ENCODE measurements around the gene OGDH.

DNA sequence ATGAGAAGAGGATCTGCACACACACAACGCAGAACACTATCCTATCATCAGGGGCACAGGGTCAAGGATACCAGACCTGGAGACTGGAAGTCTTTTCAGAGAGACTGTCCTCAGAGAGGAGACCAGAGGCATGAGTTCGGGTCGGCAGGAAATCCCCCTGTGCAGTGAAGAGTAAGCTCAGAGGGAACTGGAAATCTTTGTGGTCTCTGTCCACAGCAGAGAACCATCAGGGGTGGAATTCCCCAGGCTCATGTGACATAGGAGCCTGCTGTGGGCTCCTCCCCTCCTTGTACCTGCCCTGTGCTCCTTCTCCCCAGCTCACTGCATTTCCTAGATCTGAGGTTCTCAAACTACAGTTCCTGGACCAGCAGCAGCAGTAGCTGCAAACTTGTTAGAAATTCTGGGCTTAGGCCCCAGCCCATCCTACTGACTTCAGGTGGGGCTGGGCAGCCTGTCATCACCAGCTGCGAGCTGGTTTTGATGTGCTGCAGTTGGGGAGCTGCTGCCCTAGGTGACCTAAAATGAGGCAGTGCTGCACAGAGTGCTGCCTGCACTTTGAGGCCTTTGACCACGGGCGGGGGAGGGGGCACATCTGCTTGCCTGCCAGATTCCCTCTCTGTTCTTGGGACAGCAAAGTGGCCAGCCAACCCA is 144.6 kb downstream of the OGDH start:
- TF ChIP-seq POLR2A (IDR thresholded peaks at IDR 0.05) = no peak
- TF ChIP-seq, protein P1, sequence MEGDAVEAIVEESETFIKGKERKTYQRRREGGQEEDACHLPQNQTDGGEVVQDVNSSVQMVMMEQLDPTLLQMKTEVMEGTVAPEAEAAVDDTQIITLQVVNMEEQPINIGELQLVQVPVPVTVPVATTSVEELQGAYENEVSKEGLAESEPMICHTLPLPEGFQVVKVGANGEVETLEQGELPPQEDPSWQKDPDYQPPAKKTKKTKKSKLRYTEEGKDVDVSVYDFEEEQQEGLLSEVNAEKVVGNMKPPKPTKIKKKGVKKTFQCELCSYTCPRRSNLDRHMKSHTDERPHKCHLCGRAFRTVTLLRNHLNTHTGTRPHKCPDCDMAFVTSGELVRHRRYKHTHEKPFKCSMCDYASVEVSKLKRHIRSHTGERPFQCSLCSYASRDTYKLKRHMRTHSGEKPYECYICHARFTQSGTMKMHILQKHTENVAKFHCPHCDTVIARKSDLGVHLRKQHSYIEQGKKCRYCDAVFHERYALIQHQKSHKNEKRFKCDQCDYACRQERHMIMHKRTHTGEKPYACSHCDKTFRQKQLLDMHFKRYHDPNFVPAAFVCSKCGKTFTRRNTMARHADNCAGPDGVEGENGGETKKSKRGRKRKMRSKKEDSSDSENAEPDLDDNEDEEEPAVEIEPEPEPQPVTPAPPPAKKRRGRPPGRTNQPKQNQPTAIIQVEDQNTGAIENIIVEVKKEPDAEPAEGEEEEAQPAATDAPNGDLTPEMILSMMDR (IDR thresholded peaks at IDR 0.05) = no peak
- no peak for TF ChIP-seq POLR2AphosphoS5 (IDR thresholded peaks at IDR 0.05)

All from transverse colon (tissue), 4 donors.